GM23338 (cell line): Measurements from ENCODE around the gene MFAP5.

Source experiments
- CREB1 ChIP-seq: fragments of 250-450 bp; sonication (Bioruptor Pico); IDR thresholded peaks from 2 replicates; pipeline ENCODE4 v1.5.0; 2020; ENCODE audit warnings: low read depth, mild to moderate bottlenecking, moderate library complexity
- EZH2 ChIP-seq: fragments of 200-600 bp; sonication (generic); IDR thresholded peaks from one replicate; pipeline ENCODE4 v1.8.0; 2017; ENCODE audit warnings: antibody characterized with exemption, mild to moderate bottlenecking, low read depth; ENCODE audit not compliant: unreplicated experiment
- EZH2phosphoT487 ChIP-seq: fragments of 200-600 bp; sonication (generic); IDR thresholded peaks from one replicate; pipeline ENCODE4 v1.8.1; 2018; ENCODE audit warnings: antibody characterized with exemption; ENCODE audit not compliant: unreplicated experiment
- JUNB ChIP-seq: IDR thresholded peaks from one replicate; pipeline ENCODE4 v1.6.1; 2016; ENCODE audit warnings: antibody characterized with exemption; ENCODE audit not compliant: unreplicated experiment
- POLR2AphosphoS5 ChIP-seq: IDR thresholded peaks from 2 replicates; pipeline ENCODE4 v1.6.1; 2016; ENCODE audit warnings: antibody characterized with exemption, low read depth
- STAT1 ChIP-seq: IDR thresholded peaks from one replicate; pipeline ENCODE4 v1.6.1; 2016; ENCODE audit warnings: antibody characterized with exemption; ENCODE audit not compliant: unreplicated experiment
- TF ChIP-seq, protein P1 (sequence below): IDR thresholded peaks from 2 replicates; pipeline ENCODE4 v1.6.1; 2016; ENCODE audit warnings: antibody characterized with exemption
- TF ChIP-seq, protein P2 (sequence below), 2 experiments: fragments of 200-600 bp in 1 of 2; sonication (generic) in 1 of 2; conservative IDR thresholded peaks; 2 replicates each; pipeline versions ENCODE4 v1.5.1 to v1.6.1; 2016 to 2017; ENCODE audit warnings: antibody characterized with exemption in 2 of 2, low read depth in 2 of 2, mild to moderate bottlenecking in 2 of 2, moderate library complexity in 1 of 2
- TF ChIP-seq, protein P3 (sequence below): IDR thresholded peaks from one replicate; pipeline ENCODE4 v1.6.1; 2018; ENCODE audit warnings: antibody characterized with exemption; ENCODE audit not compliant: unreplicated experiment

DNA sequence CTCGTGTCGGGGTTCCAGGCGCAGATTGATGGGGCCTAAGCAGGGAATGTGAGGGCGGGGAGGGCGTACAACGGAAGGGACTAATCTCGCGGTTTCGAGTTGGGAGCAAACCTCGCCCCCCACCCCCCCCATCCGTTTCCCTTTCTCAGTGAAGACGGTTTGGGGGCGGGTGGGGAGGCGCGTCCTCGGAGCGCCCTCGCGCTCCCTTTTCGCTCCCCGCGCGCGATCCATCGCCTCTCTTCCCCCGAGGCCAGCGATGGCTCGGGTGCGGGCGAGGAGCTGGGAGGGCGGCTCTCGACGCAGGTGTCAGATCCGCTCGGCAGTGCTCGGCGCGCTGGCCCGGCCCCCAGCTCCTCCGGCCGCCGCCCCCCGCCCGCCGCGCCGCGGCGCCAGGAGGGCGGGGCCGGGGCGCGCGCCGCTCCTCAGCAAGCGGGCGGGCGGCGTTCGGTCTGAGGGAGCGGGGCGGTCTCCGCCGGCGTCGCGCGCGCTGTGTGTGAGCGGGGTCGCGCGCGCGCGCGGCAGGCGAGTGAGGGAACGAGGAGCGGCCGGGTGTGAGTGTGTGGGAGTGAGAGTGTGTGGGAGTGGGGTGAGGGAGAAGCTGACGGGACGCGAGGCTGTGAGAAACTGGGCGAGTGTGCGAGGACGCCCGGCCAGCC lies 35.0 kb upstream of the MFAP5 start, which contains the start of gene RIMKLB:
- TF ChIP-seq, protein P1, sequence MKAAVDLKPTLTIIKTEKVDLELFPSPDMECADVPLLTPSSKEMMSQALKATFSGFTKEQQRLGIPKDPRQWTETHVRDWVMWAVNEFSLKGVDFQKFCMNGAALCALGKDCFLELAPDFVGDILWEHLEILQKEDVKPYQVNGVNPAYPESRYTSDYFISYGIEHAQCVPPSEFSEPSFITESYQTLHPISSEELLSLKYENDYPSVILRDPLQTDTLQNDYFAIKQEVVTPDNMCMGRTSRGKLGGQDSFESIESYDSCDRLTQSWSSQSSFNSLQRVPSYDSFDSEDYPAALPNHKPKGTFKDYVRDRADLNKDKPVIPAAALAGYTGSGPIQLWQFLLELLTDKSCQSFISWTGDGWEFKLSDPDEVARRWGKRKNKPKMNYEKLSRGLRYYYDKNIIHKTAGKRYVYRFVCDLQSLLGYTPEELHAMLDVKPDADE, result 0 out of 2 replicates have a peak, but pooled peaks have one; percentile 16
- TF ChIP-seq, protein P2, sequence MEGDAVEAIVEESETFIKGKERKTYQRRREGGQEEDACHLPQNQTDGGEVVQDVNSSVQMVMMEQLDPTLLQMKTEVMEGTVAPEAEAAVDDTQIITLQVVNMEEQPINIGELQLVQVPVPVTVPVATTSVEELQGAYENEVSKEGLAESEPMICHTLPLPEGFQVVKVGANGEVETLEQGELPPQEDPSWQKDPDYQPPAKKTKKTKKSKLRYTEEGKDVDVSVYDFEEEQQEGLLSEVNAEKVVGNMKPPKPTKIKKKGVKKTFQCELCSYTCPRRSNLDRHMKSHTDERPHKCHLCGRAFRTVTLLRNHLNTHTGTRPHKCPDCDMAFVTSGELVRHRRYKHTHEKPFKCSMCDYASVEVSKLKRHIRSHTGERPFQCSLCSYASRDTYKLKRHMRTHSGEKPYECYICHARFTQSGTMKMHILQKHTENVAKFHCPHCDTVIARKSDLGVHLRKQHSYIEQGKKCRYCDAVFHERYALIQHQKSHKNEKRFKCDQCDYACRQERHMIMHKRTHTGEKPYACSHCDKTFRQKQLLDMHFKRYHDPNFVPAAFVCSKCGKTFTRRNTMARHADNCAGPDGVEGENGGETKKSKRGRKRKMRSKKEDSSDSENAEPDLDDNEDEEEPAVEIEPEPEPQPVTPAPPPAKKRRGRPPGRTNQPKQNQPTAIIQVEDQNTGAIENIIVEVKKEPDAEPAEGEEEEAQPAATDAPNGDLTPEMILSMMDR (conservative IDR thresholded peaks at IDR 0.05; ENCODE audit: low read depth in 2 of 2), result no peak
- TF ChIP-seq EZH2 (no peak), POLR2AphosphoS5 (peak; percentile 73), EZH2phosphoT487 (no peak), STAT1 (no peak), JUNB (no peak), CREB1 (CRISPR knock-in tag) (no peak)
- TF ChIP-seq, protein P3, sequence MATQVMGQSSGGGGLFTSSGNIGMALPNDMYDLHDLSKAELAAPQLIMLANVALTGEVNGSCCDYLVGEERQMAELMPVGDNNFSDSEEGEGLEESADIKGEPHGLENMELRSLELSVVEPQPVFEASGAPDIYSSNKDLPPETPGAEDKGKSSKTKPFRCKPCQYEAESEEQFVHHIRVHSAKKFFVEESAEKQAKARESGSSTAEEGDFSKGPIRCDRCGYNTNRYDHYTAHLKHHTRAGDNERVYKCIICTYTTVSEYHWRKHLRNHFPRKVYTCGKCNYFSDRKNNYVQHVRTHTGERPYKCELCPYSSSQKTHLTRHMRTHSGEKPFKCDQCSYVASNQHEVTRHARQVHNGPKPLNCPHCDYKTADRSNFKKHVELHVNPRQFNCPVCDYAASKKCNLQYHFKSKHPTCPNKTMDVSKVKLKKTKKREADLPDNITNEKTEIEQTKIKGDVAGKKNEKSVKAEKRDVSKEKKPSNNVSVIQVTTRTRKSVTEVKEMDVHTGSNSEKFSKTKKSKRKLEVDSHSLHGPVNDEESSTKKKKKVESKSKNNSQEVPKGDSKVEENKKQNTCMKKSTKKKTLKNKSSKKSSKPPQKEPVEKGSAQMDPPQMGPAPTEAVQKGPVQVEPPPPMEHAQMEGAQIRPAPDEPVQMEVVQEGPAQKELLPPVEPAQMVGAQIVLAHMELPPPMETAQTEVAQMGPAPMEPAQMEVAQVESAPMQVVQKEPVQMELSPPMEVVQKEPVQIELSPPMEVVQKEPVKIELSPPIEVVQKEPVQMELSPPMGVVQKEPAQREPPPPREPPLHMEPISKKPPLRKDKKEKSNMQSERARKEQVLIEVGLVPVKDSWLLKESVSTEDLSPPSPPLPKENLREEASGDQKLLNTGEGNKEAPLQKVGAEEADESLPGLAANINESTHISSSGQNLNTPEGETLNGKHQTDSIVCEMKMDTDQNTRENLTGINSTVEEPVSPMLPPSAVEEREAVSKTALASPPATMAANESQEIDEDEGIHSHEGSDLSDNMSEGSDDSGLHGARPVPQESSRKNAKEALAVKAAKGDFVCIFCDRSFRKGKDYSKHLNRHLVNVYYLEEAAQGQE, result no peak
